SIG-M5 treated with dmso at 0.1 percent for 504 hours (cell line): ENCODE measurements around the gene AHRR.
"Not testable (repeated sequence)": the region's sequence is repeated elsewhere in the genome, so short reads cannot be mapped to it uniquely, and the experiment has no call there.

ENCODE experiments used
- DNase-seq: peaks from one replicate; lab custom pipeline; 2025; ENCODE audit not compliant: unreplicated experiment; lab: John Stamatoyannopoulos, UW

The AHRR gene

GRCh38 chr5:305050-305449, 16.5 kb upstream of the AHRR start:
- no peak for DNase-seq

GRCh38 chr5:305459-305858, 16.1 kb upstream of the AHRR start:
- DNase-seq, result no peak

DNA sequence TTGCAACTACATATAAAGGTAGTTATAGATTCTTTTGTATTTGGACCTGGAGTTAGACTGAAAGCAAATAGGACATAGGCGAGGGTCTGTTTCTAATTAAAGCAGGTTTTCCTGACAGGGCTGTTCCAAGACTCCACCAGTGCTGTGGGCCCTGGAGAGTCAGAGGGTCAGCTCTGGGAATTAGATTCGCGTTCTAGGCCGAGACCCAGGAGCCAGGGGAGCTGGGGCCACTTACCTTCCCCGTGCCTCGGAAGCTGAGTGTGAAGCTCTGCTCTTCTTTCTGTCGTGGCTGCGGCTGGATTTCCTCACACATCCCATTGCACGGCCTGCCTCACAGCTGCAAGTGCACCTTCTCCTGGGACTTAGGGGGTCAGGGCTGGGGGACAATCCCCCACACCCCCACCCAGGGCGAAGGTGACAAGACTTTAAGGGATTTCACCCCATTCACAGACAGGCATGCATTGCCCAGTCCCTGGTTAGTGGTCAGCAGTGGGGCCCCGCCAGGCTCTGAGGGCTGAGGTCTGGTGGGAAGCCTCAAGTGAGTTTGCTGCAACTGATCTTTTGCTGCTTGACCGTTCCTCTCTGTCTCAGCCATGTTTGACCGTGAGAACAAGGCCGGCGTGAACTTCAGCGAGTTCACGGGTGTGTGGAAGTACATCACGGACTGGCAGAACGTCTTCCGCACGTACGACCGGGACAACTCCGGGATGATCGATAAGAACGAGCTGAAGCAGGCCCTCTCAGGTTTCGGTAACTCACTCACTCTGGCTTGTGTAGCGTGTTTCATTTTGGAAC, 15.3 kb upstream of the AHRR start:
- no peak for DNase-seq

GRCh38 chr5:307306-307705, 14.2 kb upstream of the AHRR start:
- no peak for DNase-seq

DNA sequence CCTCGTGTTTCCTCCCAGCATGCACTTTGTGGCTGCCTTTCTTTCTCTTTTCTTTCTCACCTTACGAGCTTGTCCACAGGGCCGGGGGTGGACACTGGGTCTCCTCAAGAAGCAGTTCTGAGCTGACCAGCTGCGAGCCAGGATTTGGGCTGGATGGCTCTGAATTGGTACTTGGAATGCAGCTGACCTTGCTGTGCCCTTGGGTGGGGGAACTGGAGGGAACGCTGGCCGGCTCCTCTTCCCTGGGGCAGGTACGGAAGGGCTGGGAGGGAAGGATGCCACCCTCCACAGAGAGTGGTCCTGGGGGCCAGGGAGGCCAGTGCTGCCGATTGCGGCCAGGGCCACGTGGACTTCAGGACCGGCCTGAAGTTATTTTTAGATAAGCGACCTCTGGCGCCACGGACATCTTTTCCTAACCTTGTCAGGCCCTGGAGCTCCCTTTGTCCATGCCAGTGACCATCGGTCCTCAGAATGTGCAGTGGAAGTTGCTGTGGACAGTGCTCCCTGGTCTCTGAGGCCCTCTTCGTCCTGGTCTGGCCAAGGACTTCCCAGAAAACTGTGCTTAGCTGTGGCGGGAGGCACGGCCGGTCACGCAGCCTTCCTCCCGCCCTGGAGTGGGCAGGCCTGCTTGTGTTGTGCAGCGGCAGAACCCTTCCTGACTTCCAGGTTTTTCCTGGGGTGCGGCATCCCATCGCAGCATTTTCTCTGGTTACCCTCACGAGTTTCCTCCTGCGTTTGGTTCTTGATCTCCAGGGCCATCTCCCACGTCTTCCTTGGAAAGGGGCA, 13.5 kb upstream of the AHRR start:
- no peak for DNase-seq

DNA sequence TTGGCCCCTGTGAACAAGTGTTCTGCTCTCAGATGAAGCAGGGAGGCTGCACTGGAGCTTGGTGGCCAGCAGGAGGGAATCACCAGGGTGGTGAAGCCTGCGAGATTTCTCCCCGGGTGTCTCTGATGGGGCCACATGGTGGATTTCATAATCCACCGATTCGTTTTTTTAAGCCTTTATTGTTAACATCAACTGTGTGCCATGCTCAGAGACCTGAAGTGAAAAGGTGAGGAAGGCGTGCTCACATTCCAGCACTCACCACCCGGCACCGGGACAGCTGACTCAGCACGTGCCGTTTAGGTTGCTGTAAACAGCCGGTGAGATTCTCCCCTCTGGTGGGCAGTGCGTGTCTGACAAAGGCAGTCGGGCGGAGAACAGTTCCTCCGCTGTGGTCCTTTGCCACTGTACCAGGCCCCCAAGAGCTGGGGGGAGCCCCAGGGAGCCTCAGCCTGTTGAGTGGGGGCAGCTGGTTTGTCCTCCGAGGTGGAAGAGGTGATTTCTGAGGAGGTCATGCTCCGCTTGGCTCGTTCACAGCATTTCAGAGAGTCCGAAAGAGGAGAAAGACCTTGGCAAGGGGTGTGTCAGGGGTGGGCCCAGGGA, 12.7 kb upstream of the AHRR start:
- DNase-seq, result no peak

DNA sequence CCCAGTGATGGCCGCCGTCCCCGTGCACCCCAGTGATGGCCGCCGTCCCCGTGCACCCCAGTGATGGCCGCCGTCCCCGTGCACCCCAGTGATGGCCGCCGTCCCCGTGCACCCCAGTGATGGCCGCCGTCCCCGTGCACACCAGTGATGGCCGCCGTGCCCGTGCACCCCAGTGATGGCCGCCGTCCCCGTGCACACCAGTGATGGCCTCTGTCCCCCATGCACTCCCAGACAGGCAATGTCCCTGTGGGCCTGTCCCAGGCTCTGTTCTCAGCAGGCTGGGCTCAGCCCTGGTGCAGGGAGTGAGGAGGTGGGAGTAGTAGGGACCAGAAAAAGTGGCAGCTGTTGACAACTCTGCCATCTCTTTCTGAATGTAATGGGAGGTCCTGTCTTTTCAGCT, 11.7 kb upstream of the AHRR start:
- DNase-seq, result not testable (repeated sequence)

GRCh38 chr5:310516-310915, 11.0 kb upstream of the AHRR start:
- no peak for DNase-seq

GRCh38 chr5:310941-311434, 10.5 kb upstream of the AHRR start:
- DNase-seq, result no peak

- DNase-seq, result no peak
Measured at GRCh38 chr5:311963-312362, 9.6 kb upstream of the AHRR start.

DNA sequence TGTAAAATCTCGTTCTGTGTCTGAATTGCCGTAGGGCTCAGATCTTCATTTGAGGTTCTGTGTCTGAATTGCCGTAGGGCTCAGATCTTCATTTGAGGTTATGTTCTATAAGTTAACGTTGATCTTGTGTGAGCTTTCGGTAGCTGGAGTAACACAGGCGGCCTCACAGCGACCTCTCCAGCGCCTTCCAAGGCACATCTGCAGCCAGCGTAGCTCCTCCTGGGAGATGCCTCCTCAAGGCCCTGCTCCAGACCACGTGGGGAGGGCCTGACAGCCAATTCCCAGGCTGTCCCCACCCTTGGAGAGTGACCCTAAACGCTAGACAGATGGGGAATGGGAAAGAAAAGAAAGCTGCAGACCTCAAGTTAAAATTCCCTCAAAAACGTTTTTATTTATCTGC, 8.7 kb upstream of the AHRR start:
- no peak for DNase-seq

DNA sequence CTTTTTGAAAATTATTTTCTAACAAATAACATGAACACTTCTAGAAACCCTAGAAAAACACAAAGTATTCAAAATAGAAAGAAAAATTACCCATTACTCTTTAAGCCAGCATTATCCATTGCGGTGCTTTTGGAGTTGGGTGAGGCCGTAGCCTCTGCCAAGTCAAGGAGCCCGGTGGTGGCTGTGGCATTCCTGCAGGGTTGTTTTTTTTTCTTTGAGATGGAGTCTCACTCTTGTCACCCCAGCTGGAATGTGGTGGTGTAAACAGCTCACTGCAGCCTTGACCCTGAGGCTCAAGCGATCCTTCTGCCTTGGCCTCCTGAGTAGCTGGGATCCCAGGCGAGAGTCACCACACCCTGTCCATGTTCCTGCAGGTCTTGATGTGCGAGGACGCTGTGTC, 8.2 kb upstream of the AHRR start:
- DNase-seq, result no peak

DNA sequence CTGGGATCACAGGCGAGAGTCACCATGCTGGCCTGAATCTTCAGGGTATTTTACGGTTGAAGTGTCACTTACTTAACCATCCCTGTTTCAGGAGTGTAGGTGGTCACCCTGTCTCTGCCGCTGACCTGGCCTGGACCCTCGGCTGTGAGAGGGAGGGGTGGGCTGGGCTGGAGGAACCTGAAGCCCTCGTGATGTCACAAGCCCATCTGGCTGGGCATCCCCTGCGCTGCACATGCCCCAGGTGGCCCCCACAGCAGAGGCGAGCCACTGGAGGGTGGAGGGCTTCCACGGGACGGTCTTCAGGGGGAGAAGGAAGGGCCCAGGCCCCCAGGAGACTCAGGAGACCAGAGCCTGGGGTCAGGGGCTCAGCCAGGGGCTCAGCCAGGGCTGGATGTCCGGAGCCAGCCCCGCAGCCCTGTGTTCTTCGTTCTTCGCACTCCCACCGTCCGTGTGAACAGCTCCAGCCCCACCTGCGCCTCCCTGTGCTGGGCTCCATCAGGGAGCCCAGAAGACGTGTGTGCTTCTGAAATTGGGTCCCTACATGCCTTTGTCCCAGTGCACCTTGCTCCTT, 7.6 kb upstream of the AHRR start:
- no peak for DNase-seq

- no peak for DNase-seq
Measured at GRCh38 chr5:314676-315487, 6.6 kb upstream of the AHRR start.

- no peak for DNase-seq
Measured at GRCh38 chr5:315488-316209, 5.9 kb upstream of the AHRR start.

DNA sequence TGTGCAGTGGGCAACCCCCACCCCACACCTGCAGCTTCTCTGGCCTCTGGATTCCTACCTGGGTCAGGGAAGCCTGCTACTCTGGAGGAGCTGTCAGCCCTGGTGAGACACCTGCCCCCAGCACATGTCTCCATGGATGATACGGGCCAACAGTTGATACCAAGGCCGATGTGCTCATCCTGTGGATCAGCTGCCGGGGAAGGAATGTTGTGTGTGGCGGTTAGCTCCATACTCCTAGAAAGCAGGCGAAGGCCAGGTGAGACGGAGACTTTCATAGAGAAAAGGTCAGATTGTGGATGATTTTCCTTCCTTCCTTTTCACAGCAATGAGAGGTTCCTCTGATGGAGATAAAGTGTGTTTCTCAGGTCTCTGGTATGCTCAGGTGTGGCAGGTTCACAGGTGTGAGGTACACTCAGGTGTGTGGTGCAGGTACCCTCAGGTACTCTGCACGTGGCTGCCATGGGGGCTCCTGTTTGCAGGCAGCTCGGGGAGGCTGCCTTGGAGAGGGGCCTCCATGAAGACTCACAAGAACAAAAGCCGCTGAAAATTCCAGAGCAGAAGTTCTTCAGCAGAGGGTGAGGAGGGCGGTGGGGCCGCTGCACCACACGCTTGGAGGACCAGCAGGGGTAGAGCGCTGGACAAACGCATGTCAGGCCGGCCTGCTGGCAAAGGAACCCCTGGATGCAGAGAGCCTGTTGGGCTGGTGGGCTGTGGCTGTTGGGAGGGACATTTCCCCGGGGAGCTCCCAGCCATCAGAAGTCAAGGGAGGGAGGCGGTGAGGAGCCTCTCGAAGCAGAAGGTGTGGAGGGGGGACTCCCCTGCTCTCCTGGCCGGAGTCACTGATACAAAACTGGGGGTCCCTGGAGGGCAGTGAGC, 5.1 kb upstream of the AHRR start:
- no peak for DNase-seq

DNA sequence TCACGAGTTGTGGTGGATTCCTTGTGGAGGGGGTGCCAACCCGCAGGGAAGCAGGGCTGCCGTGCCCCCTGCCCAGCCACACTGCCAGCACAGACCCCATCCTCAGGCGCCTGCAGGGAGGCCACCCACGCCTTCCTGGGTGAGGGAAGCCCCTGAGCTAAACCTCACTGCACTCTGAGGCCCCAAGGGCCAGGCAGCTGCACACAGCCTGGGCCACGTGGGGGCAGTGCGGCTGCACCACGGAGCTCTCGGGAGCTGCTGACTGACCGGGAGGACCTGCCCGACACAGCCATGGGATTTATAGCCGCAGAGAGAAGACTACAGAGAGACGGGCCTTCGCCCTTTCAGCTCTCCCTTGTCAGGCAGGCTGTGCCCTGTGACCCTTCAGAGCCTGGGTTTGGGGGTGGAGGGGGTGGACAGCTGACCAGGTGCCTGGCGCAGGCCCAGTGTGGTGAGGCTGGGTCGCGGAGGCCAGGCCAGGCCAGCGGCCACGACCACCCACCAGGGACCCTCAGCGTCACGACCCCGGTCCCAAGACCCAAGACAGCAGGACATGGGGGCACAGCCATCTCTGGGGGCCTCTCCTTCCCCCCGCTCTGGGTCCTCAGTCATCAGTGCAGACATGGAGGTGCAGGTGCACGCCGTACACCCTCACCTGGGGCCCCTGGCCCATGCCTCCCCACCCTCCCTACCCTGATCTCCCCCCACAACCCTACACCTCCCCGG, 4.3 kb upstream of the AHRR start:
- DNase-seq, result peak; percentile 26

- no peak for DNase-seq
Measured at GRCh38 chr5:318341-318897, 3.1 kb upstream of the AHRR start.
